NCI-H128 (cell line): ENCODE results near the gene CYP46A1.
A peak's percentile ranks its signal among the peaks of the same experiment; 100 is the strongest.

Experiments
- DNase-seq: peaks from one replicate; lab custom pipeline; 2025; ENCODE audit not compliant: unreplicated experiment; lab: John Stamatoyannopoulos, UW

Gene CYP46A1

GRCh38 chr14:99728231-99728920 lies 44.3 kb downstream of the CYP46A1 start:
- no peak for DNase-seq

DNA sequence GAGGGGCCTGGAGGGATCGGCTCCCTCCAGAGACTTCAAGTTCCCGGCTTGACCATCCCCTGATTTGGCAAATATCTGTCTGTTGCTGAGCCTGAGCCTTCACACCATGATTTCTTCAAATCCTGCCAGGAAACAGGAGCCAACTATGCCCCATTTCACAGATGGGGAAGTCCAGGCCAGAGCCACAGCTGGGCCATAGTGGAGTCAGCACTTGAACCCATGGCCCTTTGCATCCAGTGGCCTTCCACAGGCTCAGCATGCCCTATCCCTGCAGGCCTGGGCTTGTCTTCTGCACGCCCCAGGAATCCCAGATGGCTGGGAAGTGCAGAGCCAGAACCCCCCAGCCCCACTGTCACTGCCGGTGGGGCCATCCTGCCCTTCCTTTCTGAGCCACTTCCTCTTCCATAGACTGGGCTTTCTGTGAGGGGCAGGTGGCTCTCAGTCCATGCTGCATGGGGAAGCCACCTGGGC lies 44.9 kb downstream of the CYP46A1 start:
- no peak for DNase-seq

DNA sequence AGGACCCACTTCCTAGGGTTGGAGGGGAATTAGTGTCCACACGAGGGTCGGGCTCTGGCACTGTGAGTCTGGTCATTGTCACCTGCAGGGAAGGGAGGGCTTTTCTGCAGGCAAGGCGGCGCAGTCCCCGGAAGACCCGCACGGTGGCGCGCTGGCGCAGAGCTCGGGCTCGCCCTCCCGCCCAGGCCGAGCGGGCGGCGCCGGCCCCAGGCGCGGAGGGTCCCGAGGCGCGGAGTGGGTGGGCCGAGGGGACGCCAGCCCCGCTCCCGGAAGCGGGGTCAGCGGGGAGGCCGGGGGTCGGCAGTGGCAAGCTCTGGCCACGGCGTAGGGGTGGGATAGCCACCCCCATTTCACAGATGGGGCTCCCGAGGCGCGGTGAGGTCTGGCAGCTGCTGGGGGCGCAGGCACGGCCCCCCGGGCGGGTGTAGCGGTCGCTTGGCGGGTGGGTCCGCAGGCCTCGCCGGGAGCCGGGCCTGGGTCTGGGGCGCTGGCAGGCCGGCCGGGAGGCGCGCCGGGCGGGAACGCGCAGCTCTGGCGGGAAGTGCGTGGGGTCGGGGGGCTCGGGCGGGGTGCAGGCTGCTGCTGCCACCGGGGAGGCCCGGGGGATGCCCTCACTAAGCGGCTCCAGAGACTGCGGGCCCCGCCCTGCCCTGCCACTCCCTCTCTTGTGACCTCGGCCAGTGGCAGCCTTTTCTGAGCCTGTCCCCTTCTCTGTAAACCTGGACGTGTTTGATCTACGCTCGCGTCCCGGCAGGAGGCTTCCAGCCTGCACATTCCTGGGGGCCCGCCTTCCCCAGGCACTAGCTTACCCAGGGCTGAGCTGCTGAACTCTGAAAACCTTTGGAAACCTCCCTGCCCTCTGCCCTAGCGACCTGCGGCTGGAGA lies 46.1 kb downstream of the CYP46A1 start:
- peak; percentile 15 for DNase-seq

DNA sequence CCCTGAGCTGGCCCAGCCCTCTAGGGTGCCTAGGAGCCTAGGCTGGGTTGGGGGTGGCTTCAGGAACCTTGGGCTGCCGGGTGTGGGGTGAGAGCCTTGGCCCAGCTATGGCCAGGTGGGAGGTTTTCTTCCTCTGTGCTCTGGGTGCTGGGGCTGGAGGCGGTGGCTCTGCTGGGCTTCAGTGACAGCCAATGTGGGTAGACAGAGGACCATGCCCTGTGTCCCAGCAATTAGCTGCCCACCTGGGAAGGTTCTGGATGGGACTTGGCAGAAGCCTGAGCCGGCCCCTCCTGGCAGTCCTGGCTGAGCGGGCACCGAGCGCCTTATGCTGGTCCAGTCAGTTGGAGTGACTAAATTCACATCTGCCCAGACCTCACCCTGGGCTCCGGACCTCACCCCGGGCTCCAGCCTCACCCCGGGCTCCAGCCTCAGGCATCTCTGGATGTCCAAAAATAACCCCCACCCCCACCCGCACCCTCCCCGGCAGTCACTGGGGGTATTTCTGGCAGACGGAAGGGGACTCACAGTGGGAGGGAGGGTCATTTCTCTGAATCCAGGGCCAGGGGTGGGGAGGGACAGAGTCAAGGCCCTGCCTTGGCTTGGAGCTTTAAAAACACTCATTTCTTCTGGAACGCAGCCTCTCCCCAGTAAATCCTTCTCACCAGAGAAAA lies 46.9 kb downstream of the CYP46A1 start:
- no peak for DNase-seq

GRCh38 chr14:99731547-99732435 lies 47.7 kb downstream of the CYP46A1 start:
- no peak for DNase-seq

GRCh38 chr14:99732436-99733210 lies 48.5 kb downstream of the CYP46A1 start:
- DNase-seq, result no peak

GRCh38 chr14:99733211-99733539 lies 49.1 kb downstream of the CYP46A1 start:
- DNase-seq, result no peak

- no peak for DNase-seq
These were observed 49.7 kb downstream of the CYP46A1 start for GRCh38 chr14:99733540-99734405.

GRCh38 chr14:99734406-99735051 lies 50.4 kb downstream of the CYP46A1 start:
- no peak for DNase-seq

GRCh38 chr14:99735189-99736135 lies 51.4 kb downstream of the CYP46A1 start:
- DNase-seq, result no peak

GRCh38 chr14:99736603-99737371 lies 52.7 kb downstream of the CYP46A1 start:
- DNase-seq, result no peak

- no peak for DNase-seq
These were observed 53.4 kb downstream of the CYP46A1 start for GRCh38 chr14:99737451-99737951.

GRCh38 chr14:99737956-99738667 lies 54.0 kb downstream of the CYP46A1 start:
- no peak for DNase-seq

DNA sequence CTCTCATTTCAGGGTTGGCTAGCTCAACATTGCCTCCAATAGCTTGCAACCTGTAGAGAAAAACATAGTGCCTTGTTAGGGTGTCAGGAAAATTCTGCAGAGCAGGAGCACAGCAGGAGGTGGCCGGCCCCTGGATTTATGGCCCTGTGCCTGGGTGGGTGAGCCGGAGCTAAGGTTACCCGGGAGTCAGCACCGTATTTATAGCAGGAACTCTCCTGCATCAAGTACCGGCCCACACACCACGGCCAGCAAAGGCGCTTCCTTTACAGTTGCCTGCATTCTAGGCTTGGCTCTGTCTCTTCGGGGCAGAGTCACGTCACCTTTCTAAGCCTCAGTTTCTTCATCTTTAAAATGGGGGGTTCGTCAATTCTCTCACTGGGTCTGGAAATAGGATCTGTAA lies 56.3 kb downstream of the CYP46A1 start:
- DNase-seq, result no peak

- DNase-seq, result no peak
These were observed 57.3 kb downstream of the CYP46A1 start for GRCh38 chr14:99741227-99741976.
